NCI-H128 (cell line): ENCODE data around the gene NSMCE1.
"Not testable (repeated sequence)": the region's sequence is repeated elsewhere in the genome, so short reads cannot be mapped to it uniquely, and the experiment has no call there.

Source experiments
- DNase-seq: peaks from one replicate; lab custom pipeline; 2025; ENCODE audit not compliant: unreplicated experiment; lab: John Stamatoyannopoulos, UW

The NSMCE1 gene

GRCh38 chr16:27272697-27273096 lies 4.1 kb upstream of the NSMCE1 start:
- not testable (repeated sequence) for DNase-seq

- DNase-seq = no peak
These were observed 3.5 kb upstream of the NSMCE1 start for GRCh38 chr16:27272076-27272475.

GRCh38 chr16:27270349-27270748 lies 1.8 kb upstream of the NSMCE1 start:
- no peak for DNase-seq

GRCh38 chr16:27269300-27270150 lies 953 bp upstream of the NSMCE1 start:
- DNase-seq = no peak

GRCh38 chr16:27267037-27267677 lies 1.4 kb downstream of the NSMCE1 start:
- no peak for DNase-seq

GRCh38 chr16:27265982-27266381 lies 2.6 kb downstream of the NSMCE1 start:
- no peak for DNase-seq

GRCh38 chr16:27264151-27264550 lies 4.4 kb downstream of the NSMCE1 start:
- no peak for DNase-seq

- DNase-seq = not testable (repeated sequence)
These were observed 5.6 kb downstream of the NSMCE1 start for GRCh38 chr16:27262904-27263423.

- DNase-seq = no peak
These were observed 8.9 kb downstream of the NSMCE1 start for GRCh38 chr16:27259710-27260109.

- DNase-seq = no peak
These were observed 10.3 kb downstream of the NSMCE1 start for GRCh38 chr16:27258241-27258734.

GRCh38 chr16:27257271-27257670 lies 11.3 kb downstream of the NSMCE1 start:
- no peak for DNase-seq

- no peak for DNase-seq
These were observed 11.7 kb downstream of the NSMCE1 start for GRCh38 chr16:27256861-27257260.

GRCh38 chr16:27254262-27254811 lies 14.2 kb downstream of the NSMCE1 start:
- no peak for DNase-seq

- DNase-seq = no peak
These were observed 15.0 kb downstream of the NSMCE1 start for GRCh38 chr16:27253526-27253930.

- DNase-seq = no peak
These were observed 16.4 kb downstream of the NSMCE1 start for GRCh38 chr16:27252206-27252585.

- no peak for DNase-seq
These were observed 16.9 kb downstream of the NSMCE1 start for GRCh38 chr16:27251541-27252205.

- not testable (repeated sequence) for DNase-seq
These were observed 19.7 kb downstream of the NSMCE1 start for GRCh38 chr16:27248886-27249285.

GRCh38 chr16:27248036-27248435 lies 20.5 kb downstream of the NSMCE1 start:
- no peak for DNase-seq

- DNase-seq = not testable (repeated sequence)
These were observed 21.5 kb downstream of the NSMCE1 start for GRCh38 chr16:27247076-27247475.

GRCh38 chr16:27246439-27246838 lies 22.1 kb downstream of the NSMCE1 start:
- no peak for DNase-seq
